GM18520 (cell line): ENCODE data around the gene NFIL3.

ENCODE experiments used
- ATAC-seq: cut with Tn5 transposase; IDR thresholded peaks from one replicate; pipeline ENCODE4 v1.9.1; 2021; ENCODE audit not compliant: unreplicated experiment

Gene NFIL3

DNA sequence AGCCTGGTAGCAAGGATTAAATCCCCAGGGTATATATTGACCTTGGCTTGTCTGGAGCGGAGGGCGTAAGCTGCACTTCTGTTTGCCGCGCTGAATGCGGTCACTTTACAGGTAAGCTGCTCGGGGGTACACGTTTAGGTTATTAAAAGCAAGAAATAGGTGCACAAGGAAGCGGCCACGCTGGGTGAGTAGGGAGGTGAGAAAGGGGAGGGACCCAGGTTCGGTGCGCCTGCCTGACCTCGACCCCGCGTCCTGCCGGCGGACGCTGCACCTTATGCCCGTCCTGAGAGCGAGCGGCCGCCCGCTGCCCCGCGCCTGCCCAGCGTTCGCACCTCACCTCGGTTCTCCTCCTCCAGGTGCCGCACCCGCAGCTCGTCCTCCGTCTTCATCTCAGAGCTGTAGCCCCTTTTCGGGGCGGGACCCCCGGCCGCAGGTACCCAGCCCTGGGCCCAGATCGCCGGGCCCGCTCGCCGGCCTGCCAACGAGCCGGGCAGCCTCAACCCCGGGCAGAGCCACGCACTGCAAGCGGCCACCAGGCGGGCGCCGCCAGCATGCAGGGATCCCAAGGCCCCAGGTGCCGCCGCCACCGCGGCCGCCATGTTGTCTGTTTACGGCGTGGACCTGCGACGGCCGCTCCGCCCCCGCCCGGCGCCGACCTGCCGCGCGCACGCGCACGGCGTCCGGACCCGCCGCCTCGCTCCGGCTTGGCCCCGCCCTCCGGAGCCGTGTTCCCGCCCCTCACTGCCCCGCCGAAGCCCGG is 62.2 kb downstream of the NFIL3 start, which contains the start of gene AUH:
Gene AUH, minus strand, starts transcription at position 628 of the 760 bp plus-strand sequence. Its CDS starts 29 bp downstream, at position 599.
- peak; percentile 76 for ATAC-seq

DNA sequence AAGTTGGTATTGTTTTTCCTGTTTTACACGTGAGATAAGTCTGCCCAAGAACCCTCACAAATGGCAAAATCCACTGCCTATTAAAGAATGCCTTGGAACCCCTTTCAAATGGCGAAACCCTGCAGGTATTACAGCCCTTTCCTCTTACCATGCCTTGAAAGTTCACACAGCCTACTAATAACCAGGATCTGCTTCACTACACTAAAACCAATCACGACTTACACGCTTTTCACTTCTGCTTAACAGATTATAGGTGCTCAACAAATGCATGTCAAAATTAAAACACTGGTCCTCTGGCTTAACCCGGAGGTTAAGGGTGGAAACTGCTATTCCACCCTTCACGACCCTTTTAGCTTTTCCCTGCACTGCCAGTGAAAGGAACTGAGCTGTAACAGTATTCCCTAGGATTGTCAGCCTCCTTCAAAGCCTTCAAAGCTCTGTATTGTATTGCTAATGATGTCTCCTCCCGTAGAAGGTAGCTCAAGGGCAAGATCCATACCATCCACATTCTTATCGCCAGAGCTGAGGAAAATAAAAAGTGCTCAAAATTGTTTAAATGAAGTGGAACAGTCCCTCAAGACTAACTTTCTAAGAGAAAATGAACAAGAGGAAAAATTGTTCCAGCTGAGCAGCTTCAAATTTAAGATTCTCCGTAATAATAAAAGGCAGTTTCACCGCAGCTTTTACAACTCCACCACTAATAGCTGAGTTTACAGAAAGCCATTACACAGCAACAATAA is 62.9 kb downstream of the NFIL3 start:
- no peak for ATAC-seq

DNA sequence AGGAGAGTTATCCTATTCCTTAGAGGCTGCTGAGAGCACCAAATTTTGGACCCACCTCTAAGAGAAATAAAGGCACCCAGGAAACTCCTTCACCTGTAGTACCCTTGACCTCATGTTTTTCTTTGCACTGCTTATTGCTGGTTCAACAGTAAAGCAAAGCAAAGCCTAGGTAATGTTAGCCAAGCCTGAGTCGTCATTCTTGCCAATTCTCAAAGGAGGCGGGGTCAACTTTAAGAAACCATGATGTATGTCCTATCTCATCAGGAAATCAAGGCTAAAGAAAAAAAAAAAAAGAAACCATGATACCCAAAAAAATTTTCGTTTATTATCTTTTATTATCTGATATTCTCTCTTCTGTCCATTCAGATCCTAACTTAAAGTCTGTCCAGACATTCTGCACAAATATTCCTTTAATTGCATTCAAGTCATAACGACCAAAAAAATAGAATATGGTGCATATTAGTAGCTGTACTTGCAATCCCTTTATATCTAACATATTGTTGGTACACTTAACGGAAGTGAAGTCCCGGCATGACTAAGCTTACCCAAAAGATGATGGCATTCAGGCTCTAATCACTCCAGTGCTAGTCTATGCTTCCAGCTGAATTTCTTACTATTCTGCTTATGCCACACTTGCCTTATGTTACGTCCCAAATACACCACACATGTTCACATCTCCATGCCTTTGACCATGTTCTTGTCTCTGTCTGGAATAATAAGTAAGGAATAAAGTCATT is 63.7 kb downstream of the NFIL3 start:
- no peak for ATAC-seq

DNA sequence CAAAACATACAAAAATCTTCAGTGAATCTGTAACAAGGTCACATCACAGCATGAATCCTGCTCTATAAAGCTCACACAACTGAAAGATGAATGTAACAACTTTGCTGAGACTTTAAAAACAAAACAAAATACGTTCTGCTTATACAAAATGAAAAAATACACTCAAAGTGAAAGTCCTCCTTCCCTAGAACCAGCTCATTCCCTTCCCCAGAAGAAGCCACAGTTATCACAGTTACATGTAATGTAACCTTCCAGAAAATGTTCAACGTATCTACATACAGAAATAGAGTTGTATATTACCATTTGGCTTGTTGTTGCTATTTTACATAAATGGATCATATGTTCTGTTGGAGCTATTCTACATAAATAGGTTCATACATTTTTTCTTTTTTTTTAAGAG is 64.5 kb downstream of the NFIL3 start:
- no peak for ATAC-seq
